GM18861 (cell line): ENCODE data around the gene EFCAB6.

ENCODE experiments used
- ATAC-seq: cut with Tn5 transposase; IDR thresholded peaks from one replicate; pipeline ENCODE4 v1.9.1; 2021; ENCODE audit not compliant: unreplicated experiment

The EFCAB6 gene

GRCh38 chr22:43533656-43534428 lies 278.3 kb downstream of the EFCAB6 start:
- no peak for ATAC-seq

- no peak for ATAC-seq
Measured at GRCh38 chr22:43533156-43533530, 279.0 kb downstream of the EFCAB6 start.

- no peak for ATAC-seq
Measured at GRCh38 chr22:43532301-43533155, 279.6 kb downstream of the EFCAB6 start.

- ATAC-seq, result no peak
Measured at GRCh38 chr22:43531651-43532050, 280.5 kb downstream of the EFCAB6 start.

GRCh38 chr22:43530349-43531201 lies 281.5 kb downstream of the EFCAB6 start:
- no peak for ATAC-seq

GRCh38 chr22:43529934-43530333 lies 282.2 kb downstream of the EFCAB6 start:
- ATAC-seq, result no peak

GRCh38 chr22:43529461-43529860 lies 282.6 kb downstream of the EFCAB6 start:
- ATAC-seq, result no peak

GRCh38 chr22:43528601-43529360 lies 283.3 kb downstream of the EFCAB6 start:
- no peak for ATAC-seq

GRCh38 chr22:43526946-43527345 lies 285.2 kb downstream of the EFCAB6 start:
- no peak for ATAC-seq

- no peak for ATAC-seq
Measured at GRCh38 chr22:43526117-43526655, 285.9 kb downstream of the EFCAB6 start.

GRCh38 chr22:43521716-43522115 lies 290.4 kb downstream of the EFCAB6 start:
- ATAC-seq, result no peak

- ATAC-seq, result no peak
Measured at GRCh38 chr22:43520632-43521039, 291.5 kb downstream of the EFCAB6 start.

GRCh38 chr22:43516996-43517635 lies 295.0 kb downstream of the EFCAB6 start:
- ATAC-seq, result no peak

- ATAC-seq, result no peak
Measured at GRCh38 chr22:43516386-43516785, 295.7 kb downstream of the EFCAB6 start.

- no peak for ATAC-seq
Measured at GRCh38 chr22:43515902-43516301, 296.2 kb downstream of the EFCAB6 start.

- no peak for ATAC-seq
Measured at GRCh38 chr22:43515411-43515810, 296.7 kb downstream of the EFCAB6 start.

- ATAC-seq, result no peak
Measured at GRCh38 chr22:43514476-43515157, 297.5 kb downstream of the EFCAB6 start.

- no peak for ATAC-seq
Measured at GRCh38 chr22:43512279-43512678, 299.8 kb downstream of the EFCAB6 start.

GRCh38 chr22:43511276-43511910 lies 300.7 kb downstream of the EFCAB6 start:
- ATAC-seq, result no peak
